Adrenal gland (tissue), 12 donors: ENCODE measurements around the gene NPY5R. TPM values are rescaled to one million over a fixed set of nuclear protein-coding genes. Genes with fewer than 3 reads are reported as not detected.

Experiments
- DNase-seq, 7 donors: peaks; one replicate each; pipeline ENCODE4 v3.0.0-alpha.2; 2019 to 2020
- H3K27ac ChIP-seq, 5 donors: fragments of 200-600 bp; sonication (generic) in 4 of 5; 1 replicate in 3 of 5; 2 replicates in 2 of 5; pipeline versions ENCODE4 v1.5.1 to v1.8.0; 2016 to 2020; ENCODE audit warnings: mild to moderate bottlenecking in 1 of 5
- H3K27me3 ChIP-seq: fragments of 200-600 bp; 2 replicates; pipeline ENCODE4 v1.8.0; 2021
- H3K36me3 ChIP-seq, 2 donors: fragments of 200-600 bp; replicated peaks in 1 of 2; 1 replicate in 1 of 2; 2 replicates in 1 of 2; pipeline versions ENCODE4 v1.5.1 to v1.8.0; 2018 to 2022
- H3K4me1 ChIP-seq, 2 donors: fragments of 200-600 bp; replicated peaks in 1 of 2; 1 replicate in 1 of 2; 2 replicates in 1 of 2; pipeline versions ENCODE4 v1.5.1 to v1.8.0; 2018 to 2021
- H3K4me3 ChIP-seq, 4 donors: fragments of 200-600 bp; sonication (generic) in 3 of 4; one replicate each; pipeline ENCODE4 v1.5.1; 2016 to 2018
- H3K9me3 ChIP-seq, 3 donors: fragments of 200-600 bp; sonication (generic) in 1 of 3; replicated peaks in 1 of 3; 1 replicate in 2 of 3; 2 replicates in 1 of 3; pipeline versions ENCODE4 v1.5.1 to v1.8.0; 2016 to 2021
- CTCF ChIP-seq, 6 experiments: fragments of 450-650 bp in 4 of 6; fragments of 200-600 bp in 2 of 6; sonication (generic) in 1 of 6; IDR thresholded peaks; 1 replicate in 5 of 6; 2 replicates in 1 of 6; pipeline versions ENCODE4 v1.5.1 to v1.8.0; 2016 to 2021; ENCODE audit warnings: antibody characterized with exemption in 6 of 6, mild to moderate bottlenecking in 2 of 6, moderate library complexity in 1 of 6
- POLR2A ChIP-seq, 2 donors: fragments of 450-650 bp; IDR thresholded peaks; one replicate each; pipeline ENCODE4 v1.6.1; 2017; ENCODE audit warnings: antibody characterized with exemption in 2 of 2, mild to moderate bottlenecking in 2 of 2, moderate library complexity in 1 of 2
- WGBS, 4 donors: extraction: QIAGEN DNeasy Blood & Tissue Kit in 2 of 4; methylation state at CpG; one replicate each; pipeline versions ENCODE4 v1.1.5 to v1.1.7; 2013 to 2017; 5-methylcytosine and 5-hydroxymethylcytosine counted together
- intact Hi-C, 2 donors: fragments of 100-400 bp; cut with DNase I; formaldehyde crosslinking; loops; one replicate each; pipeline versions ENCODE4 v1.14.1 to v1.15.0; 2022 to 2023
- polyA plus RNA-seq, 3 donors: library from polyadenylated mRNA; stranded (reverse); fragments of 200-250 nt in 2 of 3; fragments of 350-450 nt in 1 of 3; fragmentation: Illumina TruSeq in 1 of 3; extraction: RNeasy Lipid Tissue Mini Kit (QIAGEN cat#74804) in 1 of 3; gene quantifications; one replicate each; pipeline ENCODE4 v1.2.3, GENCODE V29; 2013 to 2014
- total RNA-seq, 9 donors: library from RNA; depleted of rRNA in 4 of 9; stranded (reverse); fragments of >200 nt in 4 of 9; fragments of 120-200 nt in 1 of 9; fragmentation: NEBNext Ultra II Directional in 1 of 9; extraction: Animal tissue kit (Norgen Biotek cat#: 25700) in 1 of 9; gene quantifications; one replicate each; pipeline versions ENCODE4 v1.1.0 to v1.2.4, GENCODE V29; 2013 to 2023
- donor health status: healthy with polysubstance abuse.
- donor health status: Bipolar disorder and iron deficiency.
- donor health status: DM: yes; HTN: yes; CAD: no.
- donor health status: DM: no; HTN: no; CAD: no.
- donor health status: DM: no; HTN: no; CAD: no.
- donor health status: DM: yes; HTN: yes; CAD: no.

Gene NPY5R
- total and polyA plus RNA-seq, 12 donors, result 1.4 to 8.1 (median 3.0) TPM

DNA sequence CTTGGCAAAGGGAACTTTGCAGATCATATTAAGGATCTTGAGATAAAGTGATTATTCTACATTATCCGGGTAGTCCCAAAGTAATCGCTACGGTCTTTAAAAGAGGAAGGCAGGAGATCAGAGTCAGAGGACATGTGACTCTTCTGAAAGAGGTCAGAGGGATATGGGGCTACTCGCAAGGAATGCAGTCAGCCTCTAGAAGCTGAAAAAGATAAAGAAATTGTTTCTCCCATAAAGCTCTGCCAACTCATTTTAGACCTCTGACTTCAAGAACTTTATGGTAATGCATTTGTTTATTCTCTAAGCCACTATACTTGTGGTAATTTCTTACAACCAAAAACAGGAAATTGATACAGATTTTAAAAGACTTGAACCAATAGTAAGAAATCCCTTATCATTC lies 48.6 kb downstream of the NPY5R start:
- Histone ChIP-seq H3K4me3 (no peak overlapping the region), H3K4me1 (no peaks in the 10 kb centered on the region), H3K36me3 (no peaks in the 10 kb centered on the region), H3K27me3 (no peaks in the 10 kb centered on the region), H3K9me3 (no peaks in the 10 kb centered on the region), H3K27ac (peak overlapping the region in 2 of 5 donors; percentile 13 to 62)
- DNase-seq, result no peak
- intact Hi-C loops, result no loop called here
- WGBS, 4 donors, result 41 to 67% (median 53%) methylated on average over 4 of the region's 4 CpGs
- TF ChIP-seq POLR2A (IDR thresholded peaks at IDR 0.05) (no peak), CTCF (IDR thresholded peaks at IDR 0.05) (no peak)

DNA sequence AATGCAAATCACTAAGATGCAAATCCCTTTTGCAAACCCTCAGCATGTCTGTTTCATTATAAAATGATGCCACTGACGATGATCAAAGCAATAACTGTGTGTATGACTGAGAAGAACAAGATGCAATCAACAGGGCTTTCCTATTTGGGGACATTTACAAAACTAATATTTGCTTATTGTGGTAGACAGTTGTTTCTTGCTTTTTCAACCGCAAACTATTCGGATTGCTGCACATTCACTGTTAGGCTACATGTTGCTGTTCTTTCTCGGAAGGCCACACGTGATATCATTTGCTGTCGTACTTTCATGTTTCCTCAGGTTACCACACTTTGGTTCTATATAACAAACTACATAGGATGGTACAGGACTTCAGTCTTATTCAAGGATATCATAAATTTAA lies 49.8 kb downstream of the NPY5R start:
- Histone ChIP-seq H3K27me3 (no peaks in the 10 kb centered on the region), H3K36me3 (no peaks in the 10 kb centered on the region), H3K9me3 (no peaks in the 10 kb centered on the region), H3K4me1 (no peaks in the 10 kb centered on the region), H3K27ac (no peak overlapping the region), H3K4me3 (no peak overlapping the region)
- no peak for DNase-seq
- TF ChIP-seq CTCF (IDR thresholded peaks at IDR 0.05) (no peak), POLR2A (IDR thresholded peaks at IDR 0.05) (no peak)
- intact Hi-C loops, result no loop called here
- WGBS, 4 donors, result 86 to 94% (median 91%) methylated on average over 6 of the region's 6 CpGs

DNA sequence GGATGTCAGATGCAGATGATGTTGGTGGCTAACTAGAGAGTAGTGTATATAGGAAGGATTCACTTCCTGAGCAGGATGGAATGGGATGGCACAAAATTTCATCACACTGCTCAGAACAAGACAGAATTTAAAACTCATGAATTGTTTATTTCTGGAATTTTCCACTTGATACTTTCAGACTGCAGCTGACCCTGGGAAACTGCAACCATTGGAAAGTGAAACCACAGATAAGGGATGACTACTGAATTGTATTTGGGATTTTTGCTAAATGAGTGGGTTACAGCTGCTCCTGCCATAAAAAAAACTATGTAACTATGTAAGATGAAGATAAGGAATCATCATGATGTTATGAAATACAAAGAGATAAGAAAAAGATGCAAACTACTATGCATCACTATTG lies 51.4 kb downstream of the NPY5R start:
- H3K27ac ChIP-seq, result peak overlapping the region in 1 of 5 donors; percentile 65

DNA sequence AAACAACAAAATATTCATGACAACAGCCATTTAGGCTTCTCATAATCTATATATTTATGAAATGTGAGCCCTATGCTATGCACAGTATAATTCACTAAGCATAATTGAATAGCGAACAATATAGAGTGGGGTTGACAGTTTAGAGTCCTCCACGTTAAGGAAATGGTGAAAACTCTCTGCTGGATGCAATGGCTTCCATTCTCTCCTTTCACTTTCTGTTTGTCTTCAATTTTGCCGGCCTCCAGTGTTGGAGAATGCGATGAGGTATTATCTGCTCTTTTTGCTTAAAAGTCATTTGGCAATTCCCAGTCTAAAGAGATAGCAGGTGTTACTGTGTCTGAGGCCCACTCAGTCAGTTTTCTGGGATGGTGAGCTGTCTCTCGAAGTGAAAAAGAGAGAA lies 52.1 kb downstream of the NPY5R start:
- TF ChIP-seq CTCF (IDR thresholded peaks at IDR 0.05) (no peak), POLR2A (IDR thresholded peaks at IDR 0.05) (no peak)
- intact Hi-C loops, result no loop called here
- WGBS, 4 donors, result 65 to 78% (median 66%) methylated on average over 5 of the region's 5 CpGs
- Histone ChIP-seq H3K27me3 (no peaks in the 10 kb centered on the region), H3K4me1 (no peaks in the 10 kb centered on the region), H3K9me3 (no peaks in the 10 kb centered on the region), H3K4me3 (peak overlapping the region in 1 of 4 donors; percentile 6), H3K27ac (peak overlapping the region in 1 of 5 donors; percentile 41), H3K36me3 (no peaks in the 10 kb centered on the region)
- DNase-seq, result no peak

More for the DNA sequence above, 51.4 kb downstream of the NPY5R start:
- peak in 2 of 7 donors; percentile 10 to 15 for DNase-seq
- no peaks in the 10 kb centered on the region for H3K9me3 ChIP-seq
- H3K4me3 ChIP-seq, result no peak overlapping the region
- no peak for TF ChIP-seq POLR2A (IDR thresholded peaks at IDR 0.05)
- no peak for TF ChIP-seq CTCF (IDR thresholded peaks at IDR 0.05)
- H3K36me3 ChIP-seq, result no peaks in the 10 kb centered on the region
- H3K4me1 ChIP-seq, result no peaks in the 10 kb centered on the region
- H3K27me3 ChIP-seq, result no peaks in the 10 kb centered on the region
- intact Hi-C loops, result no loop called here
